Ecto neural progenitor cell (in vitro differentiated cells): Measurements from ENCODE around the gene ATP1A3.
"Not testable (repeated sequence)": the region's sequence is repeated elsewhere in the genome, so short reads cannot be mapped to it uniquely, and the experiment has no call there.

Experiments used
- DNase-seq: peaks from one replicate; pipeline ENCODE4 v3.0.0-alpha.2; 2018; ENCODE audit warnings: low spot score

ATP1A3 gene

DNA sequence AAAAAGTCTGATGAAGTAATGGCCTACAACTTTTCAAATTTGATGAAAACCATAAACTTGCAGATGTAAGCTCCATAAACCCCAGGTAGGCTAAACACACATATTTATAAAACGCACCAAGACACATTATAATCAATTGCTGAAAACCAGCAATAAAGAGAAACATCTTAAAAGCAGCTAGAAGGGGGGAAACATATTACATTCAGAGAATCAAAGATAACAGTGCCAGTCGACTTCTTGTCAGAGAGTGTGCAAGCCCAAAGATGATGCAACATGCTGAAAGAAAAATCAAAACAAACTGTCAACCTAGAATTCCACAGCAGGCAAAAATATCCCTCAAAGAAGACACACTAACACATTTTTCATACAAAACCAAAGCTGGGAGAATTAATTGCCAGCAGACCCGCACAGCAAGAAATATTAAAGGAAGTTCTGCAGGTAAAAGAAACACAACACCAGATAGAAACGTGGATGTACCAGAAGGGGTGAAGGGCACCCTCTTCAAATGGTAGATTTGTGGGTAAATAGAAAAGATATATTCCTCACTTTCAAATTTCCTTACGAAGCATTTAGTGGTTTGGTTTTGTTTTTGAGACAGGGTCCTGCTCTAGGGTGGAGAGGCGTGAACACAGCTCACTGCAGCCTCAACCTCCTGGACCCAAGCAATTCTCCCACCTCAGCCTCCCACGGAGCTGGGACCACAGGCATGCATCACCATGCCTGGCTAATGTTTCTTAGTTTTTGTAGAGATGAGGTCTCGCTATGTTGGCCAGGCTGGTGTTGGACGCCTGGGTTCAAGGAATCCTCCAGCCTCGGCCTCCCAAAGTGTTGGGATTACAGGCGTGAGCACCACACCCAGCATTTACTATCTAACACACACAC, 16.5 kb upstream of the ATP1A3 start:
- no peak for DNase-seq

DNA sequence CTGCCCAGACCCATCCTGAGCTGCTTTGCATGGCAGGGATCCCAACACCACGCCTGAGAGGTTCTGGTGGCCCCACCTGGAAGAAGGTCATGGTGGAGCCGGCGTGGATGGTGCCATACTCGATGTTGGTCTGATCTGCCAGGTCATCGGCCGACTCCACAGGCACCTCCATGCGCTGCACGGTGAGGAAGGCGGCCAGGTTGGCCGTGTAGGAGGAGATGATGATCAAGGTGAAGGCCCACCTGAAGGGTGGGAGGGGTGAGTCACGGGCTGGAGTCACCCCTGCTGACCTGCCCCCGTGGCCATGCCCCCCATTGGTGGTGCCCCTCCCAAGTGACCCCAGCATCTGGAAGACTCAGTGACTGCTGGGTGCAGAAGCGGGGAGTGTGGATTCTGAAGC, 12.5 kb upstream of the ATP1A3 start:
- no peak for DNase-seq

DNA sequence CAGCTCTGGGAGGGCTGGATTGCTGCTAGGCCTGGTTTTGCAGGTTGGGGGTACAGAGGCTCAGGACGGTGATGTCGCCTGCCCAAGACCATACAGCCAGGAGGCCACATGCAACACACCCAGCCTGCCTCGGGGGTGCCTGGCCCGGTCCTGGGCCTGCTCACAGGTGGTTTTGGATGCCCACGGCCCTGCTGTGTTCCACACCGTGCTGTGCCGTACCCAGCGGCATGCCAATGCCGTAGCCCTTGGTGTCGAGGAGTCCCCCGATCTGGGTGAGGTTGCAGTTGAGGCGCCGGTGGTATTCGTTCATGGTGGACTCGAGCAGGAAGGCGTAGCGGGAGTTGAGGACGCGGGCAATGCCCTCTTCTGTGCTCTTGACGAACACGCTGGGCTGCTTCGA, 11.5 kb upstream of the ATP1A3 start:
- DNase-seq: no peak

DNA sequence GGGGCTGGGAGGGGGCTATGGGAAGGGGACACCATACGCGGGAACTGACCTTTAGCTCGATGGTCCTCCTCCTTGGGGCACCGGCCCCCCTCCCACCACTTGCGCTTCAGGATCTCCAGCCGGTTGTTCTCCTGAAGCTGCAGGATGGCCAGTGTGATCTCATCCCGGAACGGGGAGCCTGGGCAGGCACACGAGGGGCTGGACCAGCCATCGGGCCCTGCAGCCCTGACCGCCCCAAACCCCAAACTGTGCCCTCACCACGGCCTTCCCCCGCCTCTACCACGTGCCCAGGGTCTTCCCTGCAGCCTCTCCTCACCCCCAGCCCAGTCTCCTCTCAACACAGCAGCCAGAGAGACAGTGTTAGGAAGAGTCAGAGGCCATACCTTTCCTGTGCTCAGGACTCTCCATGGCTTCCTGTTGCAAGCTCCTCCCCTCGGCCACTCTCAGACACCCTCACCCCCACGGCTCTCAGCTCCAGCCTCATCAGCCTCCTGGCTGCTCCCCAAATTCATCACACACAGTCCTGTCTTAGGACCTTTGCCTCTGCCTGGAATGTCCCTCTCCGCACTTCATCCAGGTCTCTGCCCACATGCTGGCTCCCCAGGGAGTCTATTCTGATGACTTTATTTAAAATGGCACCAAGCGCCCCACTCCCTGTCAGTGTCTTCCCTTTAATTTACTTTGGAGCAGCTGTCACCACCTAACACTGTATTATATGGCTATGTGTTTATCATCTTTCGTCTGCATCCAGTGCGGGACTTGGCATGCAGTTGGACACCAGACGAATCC, 9.7 kb upstream of the ATP1A3 start:
- DNase-seq: no peak

DNA sequence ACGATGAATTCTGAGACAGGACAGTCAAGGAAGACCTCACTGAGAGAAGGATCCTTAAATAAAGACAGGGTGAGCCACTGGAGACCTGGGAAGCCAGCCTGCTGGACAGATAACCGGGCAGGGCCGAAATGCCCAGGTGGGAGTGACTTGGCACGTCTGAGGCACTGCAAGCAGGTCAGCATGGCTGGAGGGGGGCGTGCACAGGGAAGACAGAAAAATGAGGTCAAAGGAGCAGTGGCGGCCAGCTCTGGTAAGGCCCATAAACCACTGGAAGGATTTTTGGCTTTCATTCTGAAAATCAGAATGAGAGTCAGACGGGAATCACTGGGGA, 5.8 kb upstream of the ATP1A3 start:
- no peak for DNase-seq

DNA sequence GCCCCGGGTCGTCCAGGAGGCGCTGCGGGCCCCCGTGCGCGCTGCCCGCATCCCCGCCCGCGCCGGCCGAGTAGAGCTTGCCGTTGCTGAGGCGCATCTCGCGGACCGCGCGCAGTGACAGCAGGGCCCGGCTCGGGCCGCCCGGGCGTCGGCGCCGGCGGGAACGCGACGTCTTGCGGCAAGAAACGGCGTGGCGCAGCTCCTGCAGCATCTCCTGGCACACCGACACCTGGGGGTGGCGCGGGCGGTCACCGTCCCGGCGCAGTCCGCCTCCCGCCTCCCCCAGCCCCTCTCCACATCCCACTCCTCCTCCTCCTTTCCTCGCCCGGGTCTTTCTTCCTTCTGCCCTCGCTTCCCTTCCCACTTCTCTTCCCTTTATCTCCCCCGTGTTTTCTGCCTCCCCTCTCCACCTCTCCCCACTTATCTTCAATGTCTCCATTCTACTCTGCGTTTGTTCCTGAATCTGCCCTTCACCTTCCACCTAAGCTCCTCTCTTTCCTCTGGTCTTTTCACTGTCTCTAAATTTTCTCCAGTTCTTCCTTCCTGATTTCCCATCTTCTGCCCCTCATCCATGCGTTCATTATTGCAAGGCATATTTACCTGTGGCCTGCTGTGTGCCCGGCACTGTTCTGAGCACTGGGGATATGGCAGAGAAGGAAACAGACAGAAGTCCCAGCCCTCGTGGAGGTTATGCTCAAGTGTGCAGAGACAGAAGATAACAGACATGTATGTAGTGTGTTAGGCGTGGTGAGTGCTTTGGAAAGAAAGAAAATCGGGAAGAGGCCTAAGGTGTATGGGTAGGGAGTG, 5.2 kb upstream of the ATP1A3 start:
- peak; percentile 72 for DNase-seq

DNA sequence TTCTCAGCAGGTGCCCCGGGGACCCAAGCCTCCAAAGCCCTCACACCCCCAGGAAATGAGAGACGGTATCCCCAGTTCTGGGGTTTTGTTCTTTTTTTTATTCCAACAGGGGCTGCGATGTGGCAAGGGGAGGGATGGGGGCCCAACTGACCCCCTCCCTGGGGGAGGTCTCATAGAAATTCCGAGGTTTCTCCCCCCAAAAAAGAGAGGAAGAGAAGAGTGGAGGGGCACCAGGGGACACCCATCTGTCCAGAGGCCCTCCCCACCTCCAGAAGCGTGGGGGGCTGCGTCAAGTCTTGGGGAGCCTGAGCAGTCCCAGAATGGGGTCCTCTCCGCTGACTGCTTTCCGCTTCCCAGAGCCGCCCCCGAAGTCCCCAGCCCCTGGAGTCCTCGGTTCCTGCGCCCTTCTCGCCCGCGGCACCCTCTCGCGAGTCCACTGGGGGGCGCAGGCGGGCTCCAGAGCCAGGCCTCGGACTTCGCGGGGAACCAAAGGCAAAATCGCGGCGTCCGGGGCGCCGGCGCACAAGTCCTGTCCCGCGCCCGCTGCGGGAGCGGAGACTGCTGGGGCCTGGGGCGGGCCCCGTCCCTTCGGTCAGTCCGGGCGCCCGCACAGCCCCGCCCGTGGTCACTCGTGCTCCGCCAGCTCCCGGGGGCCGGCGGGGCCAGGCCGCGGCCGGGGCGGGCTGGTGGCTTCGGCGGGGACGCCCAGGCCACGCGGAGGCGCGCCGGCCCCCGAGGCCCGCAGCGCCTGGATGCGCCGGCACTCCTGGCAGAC, 4.4 kb upstream of the ATP1A3 start:
- peak; percentile 84 for DNase-seq

DNA sequence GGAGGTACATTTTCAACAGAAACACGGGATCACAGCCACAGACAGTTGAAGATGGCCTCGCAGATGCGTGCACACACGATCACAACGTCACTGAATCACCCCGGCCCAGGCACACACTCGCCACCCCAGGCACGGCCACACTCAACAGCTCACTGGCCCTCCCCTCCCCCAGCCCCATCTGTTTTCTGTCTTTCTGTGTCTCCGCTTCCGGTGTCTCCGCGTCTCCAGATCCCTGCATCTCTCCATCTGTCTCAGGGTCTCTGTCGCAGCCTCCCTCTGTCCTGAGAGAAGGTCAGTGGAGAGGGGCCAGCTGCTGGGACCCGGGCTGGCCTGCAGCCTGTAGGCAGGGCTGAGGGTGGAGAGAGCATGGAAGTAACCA, 3.8 kb upstream of the ATP1A3 start:
- DNase-seq: no peak

DNA sequence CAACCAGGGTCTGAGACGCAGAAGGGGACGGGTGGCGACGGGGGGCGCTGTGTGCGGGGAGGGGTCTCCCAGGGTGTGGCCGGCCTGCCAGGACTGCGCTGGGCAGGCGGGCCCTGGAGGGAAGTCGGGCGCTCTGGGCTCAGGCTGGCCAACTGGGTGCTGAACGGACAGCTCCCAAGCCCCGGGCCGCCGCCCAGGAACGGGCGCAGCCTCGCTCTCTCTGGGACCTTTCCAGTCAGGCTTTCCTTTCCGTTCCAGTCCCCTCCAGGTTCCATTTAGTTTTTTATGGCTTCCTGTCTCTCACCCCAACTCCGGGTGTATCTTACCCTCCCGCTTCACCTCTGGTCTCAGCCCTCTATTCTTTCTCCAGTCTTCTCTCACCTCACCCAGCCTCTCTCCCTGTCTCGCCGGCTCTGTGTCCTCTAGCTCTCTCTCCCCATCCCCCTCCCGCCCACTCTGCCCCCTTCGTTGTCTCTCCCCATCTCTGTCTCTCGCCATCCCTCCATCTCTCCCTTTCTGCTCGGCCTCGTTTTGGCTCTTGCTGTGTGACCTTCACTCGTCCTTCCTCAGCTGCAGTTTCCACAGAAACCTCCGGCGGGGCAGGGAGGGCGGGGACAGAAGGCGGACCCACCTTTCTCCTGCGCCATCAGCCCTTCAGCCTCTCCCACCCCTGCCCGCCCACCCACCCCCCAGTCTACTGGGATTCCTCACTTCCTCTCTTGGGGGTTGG, 3.3 kb upstream of the ATP1A3 start:
- DNase-seq: peak; percentile 86

DNA sequence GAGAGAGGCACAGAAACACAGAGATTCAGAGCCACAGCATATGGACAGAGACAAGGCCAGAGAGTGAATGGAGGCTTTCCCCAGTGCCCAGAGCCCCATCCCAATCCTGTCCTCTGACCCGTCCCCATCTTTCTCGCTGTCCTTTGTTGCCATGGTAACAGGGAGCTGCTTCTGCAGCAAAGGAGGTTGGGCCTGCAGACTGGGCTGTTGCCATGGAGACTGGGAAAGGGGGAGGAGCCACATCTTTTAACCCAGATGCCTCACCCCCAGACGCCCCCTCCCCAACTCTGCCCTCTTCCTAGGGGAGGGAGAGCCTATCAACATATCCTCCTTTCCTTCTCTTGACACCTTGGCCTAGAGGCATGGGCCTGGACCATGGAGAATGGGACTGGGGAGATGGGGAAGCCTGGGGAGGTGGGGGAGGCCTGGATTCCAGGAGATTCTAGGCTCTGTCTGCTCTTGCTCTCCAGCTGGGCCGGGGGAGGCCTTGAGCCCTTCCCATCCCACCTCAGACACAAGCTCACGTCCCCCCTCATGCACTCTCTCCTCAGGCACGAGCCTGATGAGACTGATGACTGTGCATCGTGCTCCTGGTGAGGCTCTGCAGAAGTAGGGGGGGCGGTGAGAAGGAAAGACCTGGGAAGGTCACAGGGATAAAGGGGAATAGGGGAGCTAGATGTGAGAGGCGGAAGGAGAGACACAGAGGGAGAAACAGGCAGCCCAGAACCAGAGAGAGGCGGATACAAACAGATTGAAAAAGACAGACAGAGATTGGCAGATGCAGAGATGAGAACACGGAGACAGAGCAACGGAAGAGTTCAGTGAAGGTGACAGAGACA, 2.1 kb upstream of the ATP1A3 start:
- peak; percentile 73 for DNase-seq

DNA sequence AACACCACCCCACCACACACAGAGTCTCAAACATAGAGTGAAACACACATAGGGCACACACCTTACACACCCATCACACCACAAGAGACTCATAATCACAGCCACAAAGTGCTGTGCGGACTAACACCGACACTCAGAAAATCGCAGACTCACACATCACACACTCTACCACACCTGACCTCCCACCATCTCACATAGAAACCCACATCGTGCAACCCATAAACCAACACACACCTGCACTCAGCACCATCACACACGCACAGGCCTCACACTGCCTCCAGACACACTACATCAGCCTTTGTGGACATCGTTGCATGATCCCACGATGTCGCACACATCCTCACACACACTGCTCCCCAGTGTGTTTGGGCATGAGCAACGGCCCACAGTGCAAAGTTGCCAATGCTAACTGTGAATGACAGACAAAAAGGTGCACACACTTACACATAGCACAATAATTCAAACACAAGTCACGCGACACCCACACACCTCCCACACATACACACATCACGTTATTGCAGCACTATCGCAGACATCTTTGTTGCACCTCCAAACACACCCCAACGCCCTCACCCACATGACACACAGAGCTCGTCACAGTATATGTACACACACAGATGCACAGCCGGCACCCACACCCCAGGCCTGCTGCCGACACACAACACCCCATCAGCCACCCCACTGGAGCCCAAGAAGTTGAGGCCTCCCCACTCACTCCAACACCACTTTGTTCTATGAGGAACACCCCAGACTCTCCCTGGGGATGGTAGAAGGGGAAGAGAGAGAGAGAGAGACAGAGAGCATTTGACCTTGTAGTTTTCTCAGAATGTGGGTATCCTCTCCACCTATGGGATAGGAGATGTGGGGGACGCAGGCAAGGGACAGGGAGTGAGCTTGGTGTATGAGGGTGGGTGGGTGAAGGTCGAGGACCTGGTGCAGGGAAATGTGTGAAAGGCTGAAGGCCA, 1.2 kb upstream of the ATP1A3 start:
- DNase-seq: no peak

DNA sequence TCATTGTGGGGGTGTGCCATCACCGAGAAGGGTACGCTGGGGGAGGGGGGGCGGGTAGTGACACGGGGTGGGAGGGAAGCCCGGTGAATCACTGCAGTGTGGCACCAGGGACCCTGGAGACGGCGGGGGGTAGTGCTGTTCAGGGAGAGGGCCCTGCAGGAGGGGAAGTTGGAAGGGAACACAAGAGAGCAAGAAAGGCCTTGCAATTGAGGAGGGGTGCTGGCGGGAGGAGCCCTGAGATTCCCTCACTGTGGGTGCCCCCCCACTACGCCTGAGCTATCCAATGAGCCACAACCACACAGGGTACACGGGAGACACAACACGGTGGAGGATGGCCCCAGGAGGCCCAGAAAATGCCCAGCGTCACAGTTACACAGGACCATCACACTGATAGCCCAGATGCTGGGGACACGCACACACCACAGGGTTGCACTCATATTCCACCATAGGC, 516 bp upstream of the ATP1A3 start:
- no peak for DNase-seq

DNA sequence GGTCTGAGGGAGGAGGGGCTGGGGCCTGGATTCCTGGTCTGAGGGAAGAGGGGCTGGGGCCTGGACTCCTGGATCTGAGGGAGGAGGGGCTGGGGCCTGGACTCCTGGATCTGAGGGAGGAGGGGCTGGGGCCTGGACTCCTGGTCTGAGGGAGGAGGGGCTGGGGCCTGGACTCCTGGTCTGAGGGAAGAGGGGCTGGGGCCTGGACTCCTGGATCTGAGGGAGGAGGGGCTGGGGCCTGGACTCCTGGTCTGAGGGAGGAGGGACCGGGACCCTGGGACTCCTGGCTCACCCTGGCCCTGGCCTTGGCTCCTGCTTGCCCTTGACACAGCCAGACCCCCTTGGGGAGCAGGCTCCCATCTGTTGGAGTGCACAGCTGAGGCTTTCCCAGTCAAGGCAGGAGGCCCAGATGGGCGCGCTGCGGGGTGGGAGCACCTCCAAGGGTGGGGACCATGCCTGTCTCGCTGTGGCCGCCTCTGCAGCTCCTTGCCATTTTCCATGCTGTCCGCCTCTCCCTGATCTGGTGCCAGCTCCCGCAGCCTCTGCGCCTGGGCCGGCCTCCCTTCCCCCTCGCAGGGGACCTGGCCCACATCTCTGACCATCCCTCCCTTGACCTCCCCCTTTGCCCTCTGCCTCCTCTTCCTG, 2.0 kb downstream of the ATP1A3 start:
- not testable (repeated sequence) for DNase-seq

DNA sequence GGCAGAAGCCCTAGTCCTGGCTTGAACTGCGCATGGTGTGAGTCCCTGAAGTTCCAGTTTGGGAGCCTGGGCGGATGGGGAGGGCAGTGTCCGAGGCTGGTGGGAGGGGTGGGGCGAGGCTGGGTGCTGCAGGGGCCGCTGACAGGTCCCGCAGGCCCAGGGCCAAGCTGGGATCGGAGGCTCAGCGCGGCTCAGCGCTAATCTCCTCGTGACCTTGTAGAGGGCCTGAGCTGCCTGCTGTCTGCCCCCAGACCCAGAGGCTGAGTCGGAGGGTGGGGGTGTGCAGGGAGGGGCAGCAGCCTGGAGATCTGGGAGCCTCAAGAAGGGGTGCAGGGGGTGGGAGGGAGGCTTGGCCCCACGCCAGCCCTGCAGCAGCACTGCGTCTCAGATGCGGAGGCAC, 3.0 kb downstream of the ATP1A3 start:
- DNase-seq: no peak

DNA sequence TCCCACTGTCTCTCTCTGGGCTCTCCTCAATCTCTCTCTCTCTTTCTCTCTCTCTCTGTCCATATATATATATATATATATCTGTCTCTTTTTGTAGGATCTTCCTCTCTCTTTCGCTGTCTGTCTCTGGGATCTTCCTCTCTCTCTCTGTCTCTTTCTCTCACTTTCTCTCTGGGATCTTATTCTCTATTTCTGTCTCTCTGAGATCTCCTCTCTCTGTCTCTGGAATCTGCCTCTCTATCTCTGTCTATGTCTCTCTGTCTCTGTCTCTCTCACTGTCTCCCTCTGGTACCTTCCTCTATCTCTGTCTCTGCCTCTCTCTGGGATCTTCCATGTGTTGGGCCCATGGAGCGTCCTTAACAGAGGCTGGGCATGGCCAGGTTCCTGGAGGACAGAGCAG, 3.4 kb downstream of the ATP1A3 start:
- no peak for DNase-seq

DNA sequence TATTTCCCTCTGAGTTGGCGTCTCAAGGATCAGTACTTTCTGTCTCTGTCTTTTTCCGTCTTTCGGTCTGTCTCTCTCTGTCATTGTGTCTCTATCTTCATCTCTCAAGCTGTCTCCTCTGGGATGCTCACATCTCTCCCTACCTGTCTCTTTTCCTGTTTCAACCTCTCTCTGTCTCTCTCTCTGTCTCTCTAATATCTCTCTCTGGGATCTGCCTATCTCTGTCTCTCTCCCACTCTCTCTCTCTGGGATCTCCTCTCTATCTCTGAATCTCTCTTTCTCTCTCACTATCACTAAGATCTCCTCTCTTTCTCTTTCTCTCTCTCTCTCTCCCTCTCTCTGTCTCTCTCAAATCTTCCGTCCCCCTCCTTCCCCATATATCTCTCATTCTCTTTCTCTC, 4.0 kb downstream of the ATP1A3 start:
- no peak for DNase-seq

DNA sequence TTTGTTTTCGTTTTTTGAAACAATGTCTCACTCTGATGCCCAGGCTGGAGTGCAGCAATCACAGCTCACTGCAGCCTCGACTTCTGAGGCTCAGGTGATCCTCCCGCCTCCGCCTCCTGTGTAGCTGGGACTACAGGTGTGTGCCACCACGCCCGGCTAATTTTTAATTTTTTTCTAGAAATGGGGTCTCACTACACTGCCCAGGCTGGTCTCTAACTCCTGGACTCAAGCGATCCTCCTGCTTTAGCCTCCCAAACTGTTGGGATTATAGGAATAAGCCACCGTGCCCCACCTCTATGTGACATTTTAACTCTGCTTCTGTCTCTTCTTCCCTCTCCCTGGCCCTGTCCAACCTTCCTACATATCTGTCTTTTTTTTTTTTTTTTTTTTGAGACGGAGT, 5.1 kb downstream of the ATP1A3 start:
- no peak for DNase-seq

DNA sequence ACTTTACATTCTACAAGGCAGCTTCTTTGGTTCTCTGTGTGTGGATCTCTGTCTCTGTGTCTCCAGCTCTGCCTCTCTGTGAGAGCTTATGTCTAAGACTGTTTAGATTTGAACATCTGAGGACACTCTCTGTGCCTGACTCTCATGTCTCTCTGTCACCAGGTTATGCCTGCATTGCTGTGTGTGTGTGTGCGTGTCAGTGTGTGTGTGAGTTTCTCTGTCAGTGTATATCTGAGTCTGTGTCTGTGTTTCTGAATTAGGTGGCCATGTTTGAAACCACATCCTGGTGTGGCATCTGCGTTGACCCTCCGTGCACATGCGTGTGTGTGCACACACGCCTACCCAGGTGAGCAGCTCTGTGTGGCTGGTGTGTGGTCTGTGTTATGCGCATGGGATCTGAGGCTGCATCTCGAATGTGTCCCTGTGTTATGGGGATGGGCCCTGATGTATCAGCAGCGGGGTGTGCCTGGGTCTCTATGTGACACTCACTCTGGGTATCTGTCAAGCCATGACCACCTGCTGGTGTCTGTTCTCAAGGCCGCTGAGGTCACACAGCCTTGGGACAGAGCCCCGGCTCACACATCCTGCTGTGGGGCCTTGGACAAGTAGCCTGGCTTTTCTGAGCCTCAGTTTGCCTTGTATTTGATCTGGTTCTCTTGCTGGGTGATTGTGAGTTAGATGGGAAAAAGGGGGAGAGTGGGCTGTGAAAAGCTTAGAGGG, 6.7 kb downstream of the ATP1A3 start:
- no peak for DNase-seq
